ENCODE results near the gene LATS2.

DNA sequence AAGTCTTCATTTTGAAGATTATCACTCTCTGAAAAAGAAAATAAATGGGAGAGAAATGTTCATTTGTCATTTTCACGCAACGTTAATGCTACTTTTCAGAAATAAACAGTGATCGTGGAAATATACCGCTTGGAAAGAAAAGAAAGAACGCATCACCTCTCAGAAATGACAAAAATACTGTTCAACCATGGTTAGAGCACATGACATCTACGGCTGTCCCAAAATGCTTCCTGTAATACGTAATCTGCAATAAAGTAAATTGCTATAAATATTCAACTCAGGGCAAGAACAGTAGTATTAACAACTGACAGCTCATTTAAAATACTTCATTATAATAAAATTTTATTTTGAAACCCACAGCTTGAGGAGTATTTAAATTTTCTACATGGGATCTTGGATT lies 15.2 kb downstream of the LATS2 start:
- no peak for TF ChIP-seq POLR2A (IDR thresholded peaks at IDR 0.05)
- TF ChIP-seq, protein P1, sequence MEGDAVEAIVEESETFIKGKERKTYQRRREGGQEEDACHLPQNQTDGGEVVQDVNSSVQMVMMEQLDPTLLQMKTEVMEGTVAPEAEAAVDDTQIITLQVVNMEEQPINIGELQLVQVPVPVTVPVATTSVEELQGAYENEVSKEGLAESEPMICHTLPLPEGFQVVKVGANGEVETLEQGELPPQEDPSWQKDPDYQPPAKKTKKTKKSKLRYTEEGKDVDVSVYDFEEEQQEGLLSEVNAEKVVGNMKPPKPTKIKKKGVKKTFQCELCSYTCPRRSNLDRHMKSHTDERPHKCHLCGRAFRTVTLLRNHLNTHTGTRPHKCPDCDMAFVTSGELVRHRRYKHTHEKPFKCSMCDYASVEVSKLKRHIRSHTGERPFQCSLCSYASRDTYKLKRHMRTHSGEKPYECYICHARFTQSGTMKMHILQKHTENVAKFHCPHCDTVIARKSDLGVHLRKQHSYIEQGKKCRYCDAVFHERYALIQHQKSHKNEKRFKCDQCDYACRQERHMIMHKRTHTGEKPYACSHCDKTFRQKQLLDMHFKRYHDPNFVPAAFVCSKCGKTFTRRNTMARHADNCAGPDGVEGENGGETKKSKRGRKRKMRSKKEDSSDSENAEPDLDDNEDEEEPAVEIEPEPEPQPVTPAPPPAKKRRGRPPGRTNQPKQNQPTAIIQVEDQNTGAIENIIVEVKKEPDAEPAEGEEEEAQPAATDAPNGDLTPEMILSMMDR (IDR thresholded peaks at IDR 0.05) = no peak

All from esophagus squamous epithelium (tissue), 4 donors.